ENCODE data around the gene PPP1R14D.

PPP1R14D gene

GRCh38 chr15:40850576-40851112 is 22.1 kb upstream of the PPP1R14D start:
- no peak for DNase-seq

GRCh38 chr15:40847223-40847961 is 18.9 kb upstream of the PPP1R14D start:
- peak; percentile 19 for DNase-seq

DNA sequence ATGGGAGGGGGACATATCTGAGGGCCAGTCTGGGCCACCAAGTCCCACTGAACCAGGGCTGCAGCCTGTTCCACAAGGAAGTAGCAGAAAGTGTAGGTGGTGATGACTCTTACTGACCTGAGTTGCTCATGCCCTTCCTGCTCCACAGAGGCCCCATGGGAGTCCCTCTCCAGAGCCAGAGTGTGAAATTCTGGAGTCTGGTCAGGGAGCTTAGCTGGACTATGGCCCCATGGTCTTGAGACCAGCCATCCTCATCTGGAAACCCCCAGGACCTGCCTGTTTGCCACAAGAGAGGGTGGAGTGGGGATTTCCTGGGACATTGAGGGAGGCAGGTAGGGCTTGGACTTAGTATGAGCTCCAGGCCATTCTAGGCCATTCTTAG is 18.3 kb upstream of the PPP1R14D start:
- DNase-seq = no peak

DNA sequence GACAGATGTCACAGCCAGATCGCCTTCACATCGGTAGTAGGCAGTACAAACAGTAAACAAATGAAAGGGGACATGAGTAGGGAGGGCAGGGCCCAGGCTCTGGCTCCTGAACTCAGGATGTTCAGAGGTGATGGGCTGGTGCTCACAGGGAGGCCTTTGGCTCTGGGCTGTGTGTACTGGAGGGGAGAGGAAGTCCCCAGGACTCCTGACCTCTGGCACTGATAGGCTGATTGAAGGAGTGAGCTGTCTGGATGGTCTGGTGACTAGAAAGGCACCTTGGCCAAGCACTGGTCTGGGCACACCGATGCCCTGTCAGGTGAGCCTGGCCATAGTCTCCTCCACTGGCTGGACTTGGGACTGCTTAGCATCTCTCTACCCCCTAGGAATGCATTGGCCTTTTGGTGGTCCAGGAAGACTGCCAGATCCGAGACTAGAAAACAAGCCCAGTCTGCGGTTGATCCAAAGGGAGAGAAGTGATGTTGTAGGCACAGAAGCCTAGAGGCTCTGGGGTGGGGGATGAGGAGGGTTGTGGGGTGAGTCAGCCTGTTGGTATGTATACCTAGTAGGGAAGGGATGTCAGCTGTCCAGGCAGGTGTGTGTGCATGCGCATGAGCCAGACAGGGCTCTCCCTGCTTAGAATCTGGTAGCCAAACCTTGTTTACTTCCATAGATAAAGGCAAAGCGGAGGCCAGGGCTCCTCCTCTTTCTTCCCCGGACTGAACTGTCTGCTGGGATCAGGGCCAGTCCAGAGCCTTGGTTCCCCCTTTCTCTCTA is 17.2 kb upstream of the PPP1R14D start:
- no peak for DNase-seq

DNA sequence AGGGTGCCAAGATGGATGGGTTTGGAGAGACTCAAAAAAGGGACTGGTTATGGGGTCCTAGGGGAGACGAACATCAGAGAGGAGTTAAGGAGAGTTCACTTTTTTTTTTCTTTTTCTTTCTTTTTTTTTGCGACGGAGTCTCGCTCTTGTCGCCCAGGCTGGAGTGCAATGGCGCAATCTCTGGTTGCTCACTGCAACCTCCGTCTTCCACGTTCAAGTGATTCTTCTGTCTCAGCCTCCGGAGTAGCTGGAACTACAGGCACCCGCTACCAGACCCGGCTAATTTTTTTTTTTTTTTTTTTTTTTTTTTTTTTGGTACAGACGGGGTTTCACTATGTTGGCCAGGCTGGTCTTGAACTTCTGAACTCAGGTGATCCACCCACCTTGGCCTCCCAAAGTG is 16.5 kb upstream of the PPP1R14D start:
- DNase-seq = no peak

- DNase-seq = no peak
These were observed 16.2 kb upstream of the PPP1R14D start for GRCh38 chr15:40844696-40845030.

DNA sequence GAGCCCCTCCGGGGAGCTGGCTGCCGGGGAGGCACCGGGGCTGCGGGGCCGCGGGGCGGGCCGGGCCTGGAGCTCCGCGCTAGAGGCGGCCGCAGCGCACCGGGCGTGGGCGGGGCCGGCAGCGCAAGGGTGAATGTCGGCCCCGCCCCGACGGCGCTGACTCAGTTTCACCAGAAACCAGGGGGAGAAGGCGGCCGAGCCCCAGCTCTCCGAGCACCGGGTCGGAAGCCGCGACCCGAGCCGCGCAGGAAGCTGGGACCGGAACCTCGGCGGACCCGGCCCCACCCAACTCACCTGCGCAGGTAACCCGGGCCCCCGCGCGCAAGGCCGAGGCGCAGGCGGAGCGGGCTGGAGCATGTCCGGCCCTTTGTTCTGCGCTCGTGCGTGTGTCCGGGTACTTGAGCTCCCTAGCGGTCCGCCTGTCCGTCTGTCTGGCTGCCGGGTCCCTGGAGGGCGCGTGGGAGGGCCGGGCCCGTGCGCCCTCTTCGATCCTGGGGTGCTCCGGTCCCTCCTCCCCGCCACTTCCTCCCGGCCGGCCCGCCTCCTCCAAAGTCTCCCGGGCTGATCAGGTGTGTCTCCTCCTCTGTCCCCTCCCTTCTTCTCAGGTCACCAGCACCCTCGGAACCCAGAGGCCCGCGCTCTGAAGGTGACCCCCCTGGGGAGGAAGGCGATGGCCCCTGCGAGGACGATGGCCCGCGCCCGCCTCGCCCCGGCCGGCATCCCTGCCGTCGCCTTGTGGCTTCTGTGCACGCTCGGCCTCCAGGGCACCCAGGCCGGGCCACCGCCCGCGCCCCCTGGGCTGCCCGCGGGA is 15.6 kb upstream of the PPP1R14D start, which contains the start of gene SPINT1:
Gene SPINT1, plus strand, starts transcription at position 164 of the 811 bp plus-strand sequence. Its CDS starts 507 bp downstream, at position 671.
- DNase-seq = no peak

GRCh38 chr15:40843261-40843884 is 14.9 kb upstream of the PPP1R14D start:
- no peak for DNase-seq

GRCh38 chr15:40841741-40842140 is 13.2 kb upstream of the PPP1R14D start:
- DNase-seq = no peak

- DNase-seq = no peak
These were observed 10.2 kb upstream of the PPP1R14D start for GRCh38 chr15:40838756-40839155.

DNA sequence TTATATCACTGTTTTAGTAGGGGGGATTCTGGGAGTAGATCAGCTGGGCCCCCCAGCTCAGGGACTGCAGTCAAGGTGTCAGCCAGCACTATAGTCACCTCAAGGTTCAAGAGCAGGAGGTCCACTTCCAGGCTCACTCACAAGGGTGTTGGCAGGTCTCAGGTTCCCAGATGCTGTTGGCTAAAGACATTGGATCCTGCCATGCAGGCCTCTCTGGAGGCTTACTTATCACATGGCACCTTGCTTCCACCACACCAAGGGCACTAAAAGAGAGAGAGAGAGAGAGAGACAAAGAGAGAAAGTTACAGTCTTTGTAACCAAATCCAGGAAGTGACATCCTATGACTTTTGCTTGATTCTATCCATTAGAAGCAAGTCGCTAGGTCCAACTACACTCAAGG is 7.5 kb upstream of the PPP1R14D start:
- DNase-seq = no peak

DNA sequence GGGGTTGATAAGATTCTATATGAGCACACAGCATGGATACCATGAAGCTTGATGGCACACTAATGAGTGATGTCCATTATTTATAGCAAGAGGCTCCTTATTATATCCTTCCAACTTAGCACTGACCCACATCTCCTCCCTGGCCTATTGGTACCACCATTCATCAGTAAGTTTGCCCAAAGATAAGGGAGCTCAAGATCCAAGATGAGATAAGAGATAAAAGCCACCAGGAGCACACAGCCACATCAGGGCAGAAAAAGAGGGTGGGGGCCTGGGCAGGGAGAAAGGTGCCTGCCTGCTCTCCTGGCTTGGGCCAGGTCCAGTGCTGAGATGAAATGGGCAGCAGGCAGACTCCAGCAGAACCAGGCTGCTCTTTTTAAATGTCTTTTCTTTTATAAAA is 4.4 kb upstream of the PPP1R14D start:
- no peak for DNase-seq

DNA sequence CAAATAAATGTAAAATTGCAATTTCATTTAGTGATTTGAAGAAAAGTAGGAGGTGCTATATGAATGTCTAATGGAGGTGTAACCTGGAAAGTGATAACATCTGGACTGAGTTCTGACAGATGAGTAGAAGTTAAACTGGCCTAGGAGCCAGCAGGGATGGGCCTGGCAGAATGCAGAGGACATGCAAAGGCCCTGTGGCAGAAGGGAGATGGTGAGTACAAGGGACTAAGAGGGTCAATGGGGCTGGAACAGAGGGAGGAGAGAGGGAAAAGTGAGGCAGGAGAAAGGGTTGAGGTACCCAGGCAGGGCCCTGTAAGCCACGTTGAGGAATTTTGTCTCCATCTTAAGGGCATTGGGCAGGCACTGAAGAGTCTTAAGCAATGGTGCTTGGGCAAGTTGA is 3.4 kb upstream of the PPP1R14D start:
- DNase-seq = no peak

- DNase-seq = no peak
These were observed 2.4 kb upstream of the PPP1R14D start for GRCh38 chr15:40830884-40831283.

DNA sequence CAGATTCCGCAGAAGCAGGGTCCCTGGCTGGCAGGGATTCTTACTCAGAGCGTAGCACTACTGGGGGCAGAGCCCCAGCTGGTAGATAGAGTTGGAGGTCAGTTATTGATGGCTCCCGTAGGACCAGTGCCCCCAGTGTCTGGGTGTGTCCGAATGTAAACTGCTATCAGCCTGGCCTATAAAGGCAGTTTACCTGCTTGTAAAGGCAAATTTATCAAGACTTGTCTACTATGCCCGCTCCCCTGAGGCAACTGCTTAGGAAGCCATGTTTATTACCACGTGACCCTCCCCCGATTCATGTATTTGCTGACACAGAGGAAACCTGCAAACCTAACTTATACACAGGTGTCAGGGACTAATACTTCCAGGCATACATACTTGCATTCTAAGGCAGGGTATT is 607 bp upstream of the PPP1R14D start:
- DNase-seq = no peak

- no peak for DNase-seq
These were observed 2.0 kb downstream of the PPP1R14D start for GRCh38 chr15:40826423-40827075.

- DNase-seq = peak; percentile 10
These were observed 2.7 kb downstream of the PPP1R14D start for GRCh38 chr15:40825661-40826422.

- peak; percentile 13 for DNase-seq
These were observed 4.8 kb downstream of the PPP1R14D start for GRCh38 chr15:40823572-40824343.

- DNase-seq = no peak
These were observed 7.3 kb downstream of the PPP1R14D start for GRCh38 chr15:40821195-40821594.

- no peak for DNase-seq
These were observed 9.5 kb downstream of the PPP1R14D start for GRCh38 chr15:40819048-40819447.
